22Rv1 (cell line): Measurements from ENCODE around the gene E2F1.

Source experiments
- CTCF ChIP-seq: fragments of 450-650 bp; IDR thresholded peaks from 2 replicates; pipeline ENCODE4 v1.5.1; 2017; ENCODE audit warnings: mild to moderate bottlenecking
- ZFX ChIP-seq: fragments of 450-650 bp; IDR thresholded peaks from 2 replicates; pipeline ENCODE4 v1.6.1; 2017; ENCODE audit warnings: antibody characterized with exemption, borderline replicate concordance

GRCh38 chr20:33669873-33670640, 16.1 kb downstream of the E2F1 start:
- TF ChIP-seq CTCF (no peak), ZFX (no peak)
